Natural killer cell treated with Interleukin-12 subunit alpha and Interleukin-12 subunit beta and Interleukin-15 and Interleukin-18, amount 100 ng/mL, for 72 hours (primary cell): ENCODE measurements around the gene AFF3. TPM values are rescaled to one million over a fixed set of nuclear protein-coding genes. Genes with fewer than 3 reads are reported as not detected.

Experiments
- ATAC-seq, 2 donors: fragments of 150-1000 bp; cut with Tn5 transposase in 1 of 2; sonication (Bioruptor Pico), chemical (Tn5 transposase) in 1 of 2; 2 replicates each; pipeline ENCODE4 v1.10.0; 2021
- DNase-seq: peaks from one replicate; pipeline ENCODE4 v3.0.0; 2022; ENCODE audit warnings: low spot score
- H3K27ac Mint-ChIP-seq, 2 donors: 1 replicate in 1 of 2; 2 replicates in 1 of 2; pipeline ENCODE4 v1.8.0; 2022; ENCODE audit warnings: mixed read lengths in 2 of 2, mild to moderate bottlenecking in 1 of 2, moderate library complexity in 1 of 2
- H3K27me3 Mint-ChIP-seq, 2 donors: 1 replicate in 1 of 2; 2 replicates in 1 of 2; pipeline ENCODE4 v1.8.0; 2022; ENCODE audit warnings: mixed read lengths in 2 of 2
- H3K36me3 Mint-ChIP-seq: one replicate; pipeline ENCODE4 v1.8.0; 2022; ENCODE audit warnings: mixed read lengths
- H3K4me1 Mint-ChIP-seq, 2 donors: 1 replicate in 1 of 2; 2 replicates in 1 of 2; pipeline ENCODE4 v1.8.0; 2022; ENCODE audit warnings: low read depth in 2 of 2, mixed read lengths in 2 of 2, mild to moderate bottlenecking in 1 of 2
- H3K4me3 Mint-ChIP-seq: one replicate; pipeline ENCODE4 v1.8.0; 2022; ENCODE audit warnings: mixed read lengths
- H3K9me3 Mint-ChIP-seq: 2 replicates; pipeline ENCODE4 v1.8.0; 2022; ENCODE audit warnings: mixed read lengths
- total RNA-seq, 2 donors: library from RNA; stranded (reverse); gene quantifications; one replicate each; pipeline ENCODE4 v1.2.3, GENCODE V29; 2022

AFF3 gene
- total RNA-seq, 2 donors from 2014 or later: 1.5 TPM; not detected in 1

DNA sequence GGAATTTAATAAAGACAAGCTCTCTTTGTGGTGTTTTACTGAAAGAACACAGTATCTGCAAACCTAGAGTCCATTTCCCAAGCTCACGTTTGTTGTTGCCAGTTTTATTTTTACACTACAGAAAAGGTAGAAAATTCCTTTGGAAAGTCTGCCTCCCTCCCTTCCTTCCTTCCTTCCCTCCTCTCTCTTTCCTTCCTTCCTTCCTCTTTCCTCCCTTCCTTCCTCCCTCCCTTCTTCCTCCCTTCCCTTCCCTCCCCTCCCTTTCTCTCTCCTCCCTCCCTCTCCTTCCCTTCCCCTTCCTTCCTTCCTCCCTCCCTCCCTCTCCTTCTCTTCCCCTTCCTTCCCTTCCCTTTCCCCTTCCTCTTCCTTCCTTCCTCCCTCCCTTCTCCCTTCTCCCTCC is 516.2 kb downstream of the AFF3 start:
- ATAC-seq: no peak
- Mint-ChIP-seq H3K4me3 (no peak overlapping the region), H3K9me3 (no peaks in the 10 kb centered on the region), H3K36me3 (no peaks in the 10 kb centered on the region), H3K27ac (no peak overlapping the region), H3K4me1 (no peaks in the 10 kb centered on the region), H3K27me3 (peaks cover 4 to 5% of the 10 kb centered on the region in 2 donors)
- DNase-seq: no peak

DNA sequence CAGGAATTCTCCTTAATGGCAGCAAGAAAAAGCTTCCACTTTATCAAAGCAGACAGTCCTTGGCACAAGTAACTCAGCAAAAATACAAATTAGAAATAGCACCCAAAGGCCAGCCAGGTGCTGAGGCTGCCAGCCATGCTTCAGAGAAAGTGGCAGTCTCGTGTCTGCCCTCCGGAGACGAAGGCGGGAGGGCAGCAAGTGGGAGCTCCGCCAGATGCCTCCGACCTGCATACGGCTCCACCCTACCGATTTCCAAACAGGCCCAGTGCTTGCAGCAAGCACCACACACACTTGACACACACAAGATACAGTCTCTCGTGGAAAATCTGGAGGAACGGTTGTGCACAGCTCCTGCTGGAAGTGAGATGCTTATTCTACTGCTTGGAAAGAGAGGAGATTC is 517.7 kb downstream of the AFF3 start:
- Mint-ChIP-seq H3K4me1 (no peaks in the 10 kb centered on the region), H3K27me3 (peaks cover 4 to 5% of the 10 kb centered on the region in 2 donors), H3K36me3 (no peaks in the 10 kb centered on the region), H3K27ac (no peak overlapping the region), H3K4me3 (no peak overlapping the region), H3K9me3 (no peaks in the 10 kb centered on the region)
- DNase-seq (no peak), ATAC-seq (no peak)

DNA sequence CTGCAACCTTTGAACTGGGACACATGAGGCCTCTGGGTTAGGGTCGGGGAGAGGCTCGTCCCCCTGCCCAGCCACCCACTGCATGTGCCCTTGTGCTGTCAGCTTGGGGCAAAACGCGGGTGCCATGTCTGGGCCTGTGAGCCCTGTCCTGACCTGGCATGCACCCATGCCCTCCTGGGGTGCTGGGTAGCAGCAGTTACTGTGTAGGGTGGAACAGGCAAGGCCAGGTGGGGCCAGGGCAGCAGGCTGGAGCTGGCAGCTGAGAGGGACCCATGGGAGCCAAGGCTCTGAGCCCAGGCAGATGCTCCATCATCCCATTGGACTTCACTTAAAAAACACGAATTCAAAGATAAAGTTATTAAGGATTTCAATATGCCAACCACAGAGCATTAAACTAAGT is 518.8 kb downstream of the AFF3 start:
- H3K4me3 Mint-ChIP-seq: no peak overlapping the region
- H3K27ac Mint-ChIP-seq: no peak overlapping the region
- H3K27me3 Mint-ChIP-seq: peaks cover 4 to 10% of the 10 kb centered on the region in 2 donors
- H3K4me1 Mint-ChIP-seq: no peaks in the 10 kb centered on the region
- DNase-seq (no peak), ATAC-seq (peak in 1 of 2 donors; percentile 54)
- H3K36me3 Mint-ChIP-seq: no peaks in the 10 kb centered on the region
- H3K9me3 Mint-ChIP-seq: no peaks in the 10 kb centered on the region

DNA sequence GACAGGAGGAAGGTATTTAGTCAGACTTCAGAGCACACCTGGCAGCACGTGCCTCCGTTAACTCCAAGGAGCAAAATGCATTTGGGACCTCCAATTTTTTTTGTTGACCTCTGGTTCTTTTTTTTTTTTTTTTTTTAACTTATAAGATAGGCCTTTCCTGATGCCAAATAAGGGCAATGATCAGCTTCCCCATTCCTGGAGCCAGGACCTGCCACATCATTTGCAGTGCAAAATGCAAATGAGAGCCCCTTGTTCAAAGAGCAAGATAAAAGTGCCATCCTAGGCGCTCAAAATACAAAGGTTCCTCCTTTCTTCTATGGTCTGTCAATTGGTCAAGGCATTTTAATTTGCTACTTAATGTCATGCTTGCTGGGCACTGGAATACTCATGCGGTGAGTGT is 519.4 kb downstream of the AFF3 start:
- H3K9me3 Mint-ChIP-seq: no peaks in the 10 kb centered on the region
- ATAC-seq: no peak

DNA sequence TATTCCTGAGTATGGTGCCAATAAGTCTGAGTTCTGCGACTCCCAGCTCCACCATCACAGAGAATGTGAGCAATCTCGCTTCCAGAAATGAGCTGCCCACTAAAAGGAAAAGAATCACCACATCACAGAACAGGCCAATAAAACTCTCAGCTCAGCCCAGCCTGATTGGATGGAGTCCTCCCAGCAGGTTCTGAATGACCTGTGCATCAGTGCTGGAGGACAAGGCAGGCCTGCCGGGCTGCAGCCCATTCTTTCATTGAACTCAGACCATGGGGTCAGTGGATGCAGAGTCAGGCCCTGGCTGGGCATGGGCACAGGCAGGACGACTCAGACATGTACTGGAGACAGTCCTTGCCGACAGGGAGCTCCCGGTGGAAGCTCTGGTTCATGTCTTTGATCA is 519.9 kb downstream of the AFF3 start:
- no peaks in the 10 kb centered on the region for H3K4me1 Mint-ChIP-seq
- H3K27ac Mint-ChIP-seq: no peak overlapping the region
- no peak for ATAC-seq
- DNase-seq: no peak
- H3K36me3 Mint-ChIP-seq: no peaks in the 10 kb centered on the region
- no peaks in the 10 kb centered on the region for H3K9me3 Mint-ChIP-seq
- H3K27me3 Mint-ChIP-seq: peaks cover 4 to 11% of the 10 kb centered on the region in 2 donors
- no peak overlapping the region for H3K4me3 Mint-ChIP-seq

More for the DNA sequence above, 519.4 kb downstream of the AFF3 start:
- Mint-ChIP-seq H3K27ac (no peak overlapping the region), H3K36me3 (no peaks in the 10 kb centered on the region), H3K27me3 (peaks cover 4 to 11% of the 10 kb centered on the region in 2 donors), H3K4me3 (no peak overlapping the region), H3K4me1 (no peaks in the 10 kb centered on the region)
- DNase-seq: no peak

DNA sequence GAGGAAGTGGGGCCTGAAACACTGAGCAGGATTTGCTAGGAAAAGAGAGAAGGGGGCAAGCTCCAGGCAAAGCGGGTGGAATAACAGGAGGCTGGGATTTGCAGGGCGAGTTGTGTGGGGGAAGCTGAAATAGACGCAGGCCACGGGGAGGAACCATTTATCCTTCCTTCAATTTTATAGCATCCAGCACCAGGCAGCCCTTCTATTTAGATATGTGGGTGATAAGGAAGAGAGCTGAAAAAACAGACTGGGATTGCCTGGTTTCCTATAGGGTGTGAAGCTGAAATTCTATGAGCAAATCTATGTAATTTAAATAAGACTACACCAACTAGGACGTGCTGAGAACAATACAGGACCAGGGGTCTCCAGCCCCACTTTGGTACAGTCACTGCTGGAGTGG is 520.6 kb downstream of the AFF3 start:
- H3K27me3 Mint-ChIP-seq: peaks cover 4 to 11% of the 10 kb centered on the region in 2 donors
- H3K9me3 Mint-ChIP-seq: no peaks in the 10 kb centered on the region
- no peak for DNase-seq
- H3K4me1 Mint-ChIP-seq: no peaks in the 10 kb centered on the region
- no peak overlapping the region for H3K27ac Mint-ChIP-seq
- no peak for ATAC-seq
- no peaks in the 10 kb centered on the region for H3K36me3 Mint-ChIP-seq
- no peak overlapping the region for H3K4me3 Mint-ChIP-seq

DNA sequence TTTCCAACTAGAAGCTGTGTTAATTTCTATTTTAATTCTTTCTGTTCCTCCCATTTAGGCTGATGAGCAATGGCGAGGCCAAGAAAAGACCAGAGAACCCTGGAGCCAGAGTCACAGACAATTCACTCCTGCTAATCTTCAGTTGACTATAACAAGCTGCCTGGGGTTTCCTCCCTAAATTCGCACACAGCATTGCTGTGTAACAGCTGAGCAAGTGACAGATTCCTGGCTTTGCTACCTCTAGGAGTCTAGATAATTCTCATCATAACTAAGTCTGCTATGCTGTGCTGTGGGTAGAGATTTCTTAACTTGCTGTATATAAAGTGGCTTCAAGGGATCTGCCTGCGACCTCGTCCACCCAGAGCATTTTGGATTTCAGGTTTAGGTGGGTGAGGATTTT is 521.3 kb downstream of the AFF3 start:
- H3K36me3 Mint-ChIP-seq: no peaks in the 10 kb centered on the region
- H3K4me3 Mint-ChIP-seq: no peak overlapping the region
- ATAC-seq (no peak), DNase-seq (no peak)
- no peaks in the 10 kb centered on the region for H3K9me3 Mint-ChIP-seq
- H3K27me3 Mint-ChIP-seq: peaks cover 0 to 6% of the 10 kb centered on the region in 2 donors
- H3K27ac Mint-ChIP-seq: no peak overlapping the region
- no peaks in the 10 kb centered on the region for H3K4me1 Mint-ChIP-seq

DNA sequence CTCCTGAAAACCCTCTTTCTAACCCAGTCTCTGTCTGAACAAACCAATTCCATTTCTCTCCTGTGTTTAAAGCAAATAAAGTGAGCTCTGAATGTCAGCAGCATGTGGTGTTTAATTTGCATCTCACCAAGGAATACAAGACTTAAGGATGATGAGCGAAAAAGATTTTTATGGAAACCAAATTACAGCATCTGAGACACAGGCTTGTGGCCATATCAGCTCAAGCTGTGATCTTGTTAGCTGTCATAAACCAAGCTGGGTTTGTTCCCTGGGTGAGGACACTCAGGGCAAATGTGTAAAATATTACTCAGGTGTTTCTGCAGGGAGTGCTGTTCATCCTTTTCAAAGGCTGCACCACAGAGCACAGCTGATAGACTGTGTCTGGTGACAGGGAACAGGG is 523.2 kb downstream of the AFF3 start:
- DNase-seq: no peak
- Mint-ChIP-seq H3K36me3 (no peaks in the 10 kb centered on the region), H3K9me3 (no peaks in the 10 kb centered on the region), H3K4me3 (no peak overlapping the region), H3K4me1 (no peaks in the 10 kb centered on the region), H3K27me3 (peaks cover 0 to 6% of the 10 kb centered on the region in 2 donors), H3K27ac (no peak overlapping the region)
- ATAC-seq: no peak

DNA sequence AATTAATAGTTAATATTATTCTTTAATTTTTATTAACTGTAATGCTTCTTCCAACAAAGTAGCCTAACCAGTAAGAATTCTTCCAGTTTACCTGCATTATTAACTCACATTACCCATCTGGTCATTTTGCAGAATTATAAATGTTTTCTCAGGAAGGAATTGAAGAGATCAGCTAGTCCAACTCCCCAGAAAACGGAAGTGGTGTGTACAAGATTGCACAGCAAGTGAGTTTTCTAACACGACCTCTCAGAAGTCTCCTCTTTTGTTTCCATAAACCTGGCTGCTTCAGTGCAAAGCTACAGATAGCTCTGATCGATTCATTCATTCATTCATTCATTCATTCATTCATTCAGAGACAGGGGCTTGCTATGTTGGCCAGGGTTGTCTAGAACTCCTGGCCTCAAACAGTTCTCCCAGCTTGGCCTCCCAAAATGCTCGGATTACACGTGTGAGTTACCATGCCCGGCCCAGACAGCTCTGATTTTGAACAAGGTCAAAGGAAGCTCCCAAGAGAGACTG is 523.8 kb downstream of the AFF3 start:
- Mint-ChIP-seq H3K9me3 (no peaks in the 10 kb centered on the region), H3K4me3 (no peak overlapping the region), H3K36me3 (no peaks in the 10 kb centered on the region), H3K27me3 (peaks cover 0 to 6% of the 10 kb centered on the region in 2 donors), H3K27ac (no peak overlapping the region), H3K4me1 (no peaks in the 10 kb centered on the region)
- ATAC-seq: no peak
- no peak for DNase-seq

DNA sequence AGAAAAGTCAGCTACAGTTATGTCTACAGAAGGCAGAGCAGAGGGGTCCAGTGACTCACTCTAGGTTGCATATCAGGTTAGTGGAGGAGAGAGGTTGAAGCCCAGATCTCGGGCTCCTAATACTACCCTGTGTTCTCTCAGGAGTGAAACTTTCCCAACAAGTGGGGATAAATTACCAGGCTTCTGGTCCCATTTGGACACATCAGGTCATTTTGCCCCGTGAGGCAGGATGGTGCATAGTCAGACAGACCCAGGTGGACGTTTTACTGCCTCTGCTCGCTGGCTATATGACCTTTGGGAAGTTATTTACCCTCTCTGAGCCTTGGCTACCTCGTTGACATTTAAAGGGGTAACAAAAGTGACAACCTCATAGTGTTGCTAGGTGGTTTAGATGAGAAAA is 524.6 kb downstream of the AFF3 start:
- peaks cover 0 to 9% of the 10 kb centered on the region in 2 donors for H3K27me3 Mint-ChIP-seq
- H3K9me3 Mint-ChIP-seq: no peaks in the 10 kb centered on the region
- no peak for DNase-seq
- H3K4me3 Mint-ChIP-seq: no peak overlapping the region
- H3K36me3 Mint-ChIP-seq: no peaks in the 10 kb centered on the region
- no peak overlapping the region for H3K27ac Mint-ChIP-seq
- no peaks in the 10 kb centered on the region for H3K4me1 Mint-ChIP-seq
- ATAC-seq: no peak

DNA sequence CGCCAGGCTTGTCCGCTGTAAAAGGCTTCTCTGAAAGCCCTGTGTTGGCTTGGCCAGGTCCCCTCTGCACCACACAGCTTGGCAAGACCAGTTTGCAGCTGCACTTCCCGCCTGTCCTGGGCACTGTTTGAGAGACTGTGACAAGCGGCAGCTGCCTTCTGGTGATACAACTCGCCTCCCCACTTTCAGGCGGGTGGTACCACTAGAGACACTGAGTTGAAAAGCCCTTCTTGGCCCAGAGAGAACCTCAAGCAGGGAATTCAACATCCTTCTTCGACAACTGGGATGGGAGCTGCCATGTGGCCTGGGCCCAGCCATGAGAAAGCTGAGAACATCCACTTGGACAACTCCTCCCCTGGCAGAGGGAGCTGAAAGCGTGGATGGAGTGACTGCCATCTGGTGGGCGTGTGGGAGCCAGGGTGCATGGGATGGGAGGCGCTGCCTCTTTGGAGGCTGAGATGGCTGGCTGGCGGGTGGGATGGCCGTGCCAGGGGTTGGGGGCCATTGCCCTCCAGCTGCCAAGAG is 527.1 kb downstream of the AFF3 start:
- ATAC-seq: peak; percentile 35 to 37
- Mint-ChIP-seq H3K27me3 (peaks cover 0 to 21% of the 10 kb centered on the region in 2 donors), H3K4me3 (no peak overlapping the region), H3K4me1 (no peaks in the 10 kb centered on the region), H3K36me3 (no peaks in the 10 kb centered on the region), H3K9me3 (no peaks in the 10 kb centered on the region), H3K27ac (no peak overlapping the region)
- DNase-seq: no peak

DNA sequence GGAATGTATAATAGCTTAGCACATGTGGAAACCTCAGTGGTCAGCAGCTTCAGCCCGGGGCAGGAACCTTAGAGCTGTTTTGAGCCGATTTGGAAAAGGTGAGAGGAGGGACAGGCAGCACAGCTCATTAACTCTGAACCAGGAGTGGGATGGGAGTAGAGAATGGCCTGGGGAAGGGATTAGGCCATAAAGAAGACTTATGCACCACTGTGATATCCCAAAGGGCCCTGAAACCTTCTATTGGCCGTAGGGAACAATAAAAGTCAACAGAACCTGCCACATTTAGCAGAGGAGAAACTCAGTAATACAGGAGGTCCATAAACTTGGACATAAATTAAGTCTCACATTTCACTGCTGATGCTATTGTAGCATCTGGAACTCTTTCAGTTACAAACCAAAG is 528.4 kb downstream of the AFF3 start:
- Mint-ChIP-seq H3K27ac (no peak overlapping the region), H3K4me3 (no peak overlapping the region), H3K4me1 (no peaks in the 10 kb centered on the region), H3K36me3 (no peaks in the 10 kb centered on the region), H3K9me3 (no peaks in the 10 kb centered on the region), H3K27me3 (peaks cover 0 to 26% of the 10 kb centered on the region in 2 donors)
- DNase-seq: no peak
- ATAC-seq: no peak

DNA sequence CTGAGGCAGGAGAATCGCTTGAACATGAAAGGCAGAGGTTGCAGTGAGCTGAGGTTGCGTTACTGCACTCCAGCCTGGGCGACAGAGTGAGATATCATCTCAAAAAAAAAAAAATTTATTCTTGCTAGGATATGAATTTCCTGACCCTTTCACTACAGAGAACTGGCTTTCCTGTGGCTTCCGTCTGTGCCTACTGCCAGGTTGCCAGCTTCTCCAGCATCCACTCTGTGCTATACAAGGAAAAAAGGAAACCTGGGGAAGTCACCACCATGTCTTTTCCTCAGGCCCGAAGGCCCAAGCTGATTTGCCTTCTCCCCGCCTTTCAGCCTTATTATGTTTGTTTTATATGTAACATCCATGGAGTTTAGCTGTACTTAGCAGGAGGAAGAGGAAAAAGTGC is 530.6 kb downstream of the AFF3 start:
- H3K4me3 Mint-ChIP-seq: no peak overlapping the region
- H3K27ac Mint-ChIP-seq: no peak overlapping the region
- H3K36me3 Mint-ChIP-seq: no peaks in the 10 kb centered on the region
- H3K27me3 Mint-ChIP-seq: peaks cover 3 to 21% of the 10 kb centered on the region in 2 donors
- DNase-seq: no peak
- no peaks in the 10 kb centered on the region for H3K9me3 Mint-ChIP-seq
- H3K4me1 Mint-ChIP-seq: no peaks in the 10 kb centered on the region
- no peak for ATAC-seq

DNA sequence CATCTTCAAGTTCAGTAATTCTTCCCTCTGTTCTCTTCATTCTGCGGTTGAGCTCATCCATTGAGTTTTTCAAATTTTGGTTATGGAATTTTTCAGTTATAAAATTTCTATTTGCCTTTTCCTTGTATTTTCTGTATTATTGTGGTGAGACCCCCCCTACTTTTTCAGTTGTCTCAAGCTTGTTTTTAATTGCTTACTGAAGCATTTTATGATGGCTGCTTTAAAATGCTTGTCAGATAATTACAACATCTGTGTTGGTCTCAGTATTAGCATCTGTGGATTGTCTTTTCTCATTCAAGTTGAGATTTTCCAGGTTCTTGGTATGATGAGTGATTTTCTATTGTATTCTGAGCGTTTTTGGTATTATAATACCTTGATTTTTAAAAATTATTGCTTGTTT is 531.4 kb downstream of the AFF3 start:
- Mint-ChIP-seq H3K4me1 (no peaks in the 10 kb centered on the region), H3K27me3 (peaks cover 3 to 21% of the 10 kb centered on the region in 2 donors), H3K36me3 (no peaks in the 10 kb centered on the region), H3K4me3 (no peak overlapping the region), H3K27ac (no peak overlapping the region), H3K9me3 (no peaks in the 10 kb centered on the region)
- ATAC-seq (no peak), DNase-seq (no peak)

DNA sequence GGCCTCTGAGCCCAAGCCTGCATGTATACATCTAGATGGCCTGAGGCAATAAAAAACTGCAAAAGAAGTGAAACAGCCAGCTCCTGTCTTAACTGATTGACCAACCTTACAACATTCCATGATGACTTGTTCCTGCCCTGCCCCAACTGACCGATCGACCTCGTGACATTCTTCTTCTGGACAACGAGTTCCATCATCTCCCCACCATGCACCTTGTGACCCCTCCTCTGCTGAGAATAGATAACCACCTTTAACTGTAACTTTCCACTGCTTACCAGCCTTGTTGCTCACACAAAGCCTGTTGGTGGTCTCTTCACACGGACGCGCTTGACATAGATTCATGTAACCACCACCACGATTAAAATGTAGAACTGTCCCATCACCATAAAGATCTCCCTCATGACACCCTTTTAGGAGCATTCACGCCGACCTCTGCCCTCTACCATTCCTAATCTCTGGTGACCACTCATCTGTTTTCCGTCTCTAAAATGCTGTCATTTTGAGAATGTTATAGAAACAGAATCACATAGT is 532.5 kb downstream of the AFF3 start:
- DNase-seq (no peak), ATAC-seq (no peak)
- no peaks in the 10 kb centered on the region for H3K4me1 Mint-ChIP-seq
- peaks cover 3 to 21% of the 10 kb centered on the region in 2 donors for H3K27me3 Mint-ChIP-seq
- H3K4me3 Mint-ChIP-seq: no peak overlapping the region
- no peak overlapping the region for H3K27ac Mint-ChIP-seq
- no peaks in the 10 kb centered on the region for H3K9me3 Mint-ChIP-seq
- no peaks in the 10 kb centered on the region for H3K36me3 Mint-ChIP-seq
